GM12878 (cell line): ENCODE results near the gene HAUS7. TPM values are rescaled to one million over a fixed set of nuclear protein-coding genes. Genes with fewer than 3 reads are reported as not detected.
A peak's percentile ranks its signal among the peaks of the same experiment; 100 is the strongest.

Experiments
- ATAC-seq: fragments of 200-7000 bp; cut with Tn5 transposase; 3 replicates; pipeline ENCODE4 v1.9.1; 2020; ENCODE audit warnings: mild to moderate bottlenecking, moderate library complexity
- BruUV-seq: library from RNA; stranded (reverse); fragments of 400-500 nt; replicated peaks from 2 replicates; lab custom pipeline; 2021; lab: Mats Ljungman, UMichigan
- CTCF ChIA-PET: fragments of 300-600 bp; sonication (Branson Sonifier 250); formaldehyde crosslinking; extraction: SDS; loops from one replicate; lab custom pipeline; 2021; ENCODE audit warnings: inconsistent platforms; lab: Yijun Ruan, JAX
- POLR2A ChIA-PET: fragments of 350-600 bp; formaldehyde crosslinking; extraction: SDS; loops from one replicate; lab custom pipeline; 2021; ENCODE audit warnings: inconsistent platforms; lab: Charles Lee
- RAD21 ChIA-PET: fragments of 300-600 bp; sonication (Branson Sonifier 250); formaldehyde crosslinking; loops from one replicate; lab custom pipeline; 2023; ENCODE audit warnings: antibody characterized with exemption; ENCODE audit not compliant: unreplicated experiment; lab: Charles Lee
- SMC1A ChIA-PET: fragments of 300-600 bp; sonication (Branson Sonifier 250); formaldehyde crosslinking; loops from one replicate; lab custom pipeline; 2023; ENCODE audit not compliant: unreplicated experiment, uncharacterized antibody; lab: Charles Lee
- DNase-seq: peaks from one replicate; pipeline ENCODE4 v3.0.0-alpha.2; 2011; ENCODE audit warnings: low read depth, low spot score
- FAIRE-seq: peaks from 3 replicates; lab custom pipeline; 2011; peaks lifted over from hg19 to GRCh38; lab: Jason Lieb, UNC
- H2AFZ ChIP-seq: 2 replicates; pipeline ENCODE4 v1.6.0; 2011; ENCODE audit warnings: low read depth, low read length, control low read depth; ENCODE audit not compliant: control insufficient read depth
- H3K27ac ChIP-seq: 2 replicates; pipeline ENCODE4 v1.5.1; 2011; ENCODE audit warnings: control low read depth; ENCODE audit not compliant: control insufficient read depth, insufficient read depth
- H3K27me3 ChIP-seq, 2 experiments: replicated peaks in 1 of 2; 2 replicates each; pipeline versions ENCODE4 v1.6.0 to v1.6.1; 2011; ENCODE audit warnings: low read length in 1 of 2; ENCODE audit not compliant: control insufficient read depth in 2 of 2, insufficient read depth in 2 of 2
- H3K36me3 ChIP-seq, 2 experiments: 2 replicates each; pipeline ENCODE4 v1.5.1; 2011; ENCODE audit warnings: low read length in 1 of 2; ENCODE audit not compliant: control insufficient read depth in 2 of 2, insufficient read depth in 2 of 2
- H3K4me1 ChIP-seq: 2 replicates; pipeline ENCODE4 v1.6.1; 2011; ENCODE audit warnings: mild to moderate bottlenecking, low read length, moderate library complexity, mixed read lengths; ENCODE audit not compliant: control insufficient read depth, insufficient read depth
- H3K4me2 ChIP-seq: 2 replicates; pipeline ENCODE4 v1.6.0; 2011; ENCODE audit warnings: control low read depth; ENCODE audit not compliant: control insufficient read depth, insufficient read depth
- H3K4me3 ChIP-seq: fragments of 200-600 bp; sonication (generic); 2 replicates; pipeline ENCODE4 v1.5.1; 2016
- H3K79me2 ChIP-seq: 2 replicates; pipeline ENCODE4 v1.6.0; 2011; ENCODE audit warnings: low read length; ENCODE audit not compliant: control insufficient read depth, insufficient read depth
- H3K9ac ChIP-seq: 2 replicates; pipeline ENCODE4 v1.8.0; 2011; ENCODE audit warnings: low read length, control low read depth, mixed read lengths; ENCODE audit not compliant: control insufficient read depth, insufficient read depth
- H3K9me3 ChIP-seq: replicated peaks from 3 replicates; pipeline ENCODE4 v1.5.1; 2011; ENCODE audit warnings: mild to moderate bottlenecking, low read length; ENCODE audit not compliant: control insufficient read depth, insufficient read depth
- H4K20me1 ChIP-seq: 2 replicates; pipeline ENCODE4 v1.6.0; 2011; ENCODE audit not compliant: control insufficient read depth, insufficient read depth
- BCL3 ChIP-seq: IDR thresholded peaks from 2 replicates; pipeline ENCODE4 v1.6.1; 2011; ENCODE audit warnings: borderline replicate concordance, low read depth, mild to moderate bottlenecking, moderate library complexity, low read length; ENCODE audit not compliant: insufficient read depth, poor library complexity, severe bottlenecking
- CTCF ChIP-seq, 3 experiments: IDR thresholded peaks in 2 of 3; conservative IDR thresholded peaks in 1 of 3; 2 replicates each; pipeline ENCODE4 v1.5.1; 2011; ENCODE audit warnings: low read depth in 3 of 3, low read length in 3 of 3, mild to moderate bottlenecking in 3 of 3, control low read depth in 2 of 3, moderate library complexity in 2 of 3, inconsistent platforms in 1 of 3, mixed read lengths in 1 of 3; ENCODE audit not compliant: control insufficient read depth in 2 of 3, insufficient read depth in 1 of 3; ENCODE audit errors: extremely low read depth in 1 of 3
- HDAC2 ChIP-seq: fragments of 200-600 bp; sonication (generic); IDR thresholded peaks from 2 replicates; pipeline ENCODE4 v1.6.1; 2017
- PBX3 ChIP-seq: IDR thresholded peaks from 2 replicates; pipeline ENCODE4 v1.6.1; 2011; ENCODE audit warnings: mild to moderate bottlenecking, low read depth, low read length, moderate library complexity; ENCODE audit not compliant: insufficient replicate concordance
- ZBED1 ChIP-seq: IDR thresholded peaks from 2 replicates; pipeline ENCODE4 v1.6.1; 2016; ENCODE audit warnings: borderline replicate concordance
- ZBTB11 ChIP-seq: fragments of 450-650 bp; formaldehyde crosslinking; IDR thresholded peaks from 2 replicates; pipeline ENCODE4 v1.5.0; 2022; ENCODE audit warnings: mild to moderate bottlenecking, missing genetic modification characterization
- WGBS: methylation state at CpG from one replicate; pipeline ENCODE4 v1.1.6; 2016; ENCODE audit warnings: low lambda C conversion rate; ENCODE audit not compliant: insufficient replicate concordance, insufficient coverage; ENCODE audit errors: missing lambda C conversion rate; 5-methylcytosine and 5-hydroxymethylcytosine counted together
- in situ Hi-C: fragments of 300-500 bp; cut with MboI; formaldehyde crosslinking; loops from 9 replicates; pipeline ENCODE4 v1.14.3; 2018; ENCODE audit warnings: mixed read lengths
- intact Hi-C: fragments of 100-400 bp; cut with micrococcal nuclease; formaldehyde crosslinking; loops from one replicate; pipeline ENCODE4 v1.14.2; 2022; ENCODE audit not compliant: unreplicated experiment
- polyA plus RNA-seq, 11 experiments: library from polyadenylated mRNA; depleted of rRNA in 4 of 11; unstranded in 6 of 11; stranded (reverse) in 5 of 11; fragments of >200 nt; fragmentation: Nextera tagmentation in 4 of 11; fragmentation: Illumina TruSeq in 1 of 11; extraction: Ambion mirVana in 4 of 11; extraction: Trizol in 1 of 11; gene quantifications; 1 replicate in 1 of 11; 2 replicates in 10 of 11; pipeline versions ENCODE4 v1.2.1 to v1.2.3, GENCODE V29; 2011 to 2016; ENCODE audit warnings: inconsistent platforms in 2 of 11, missing spikeins in 2 of 11, low read depth in 1 of 11
- total RNA-seq, 4 experiments: library from RNA; depleted of rRNA in 3 of 4; stranded (reverse); fragments of >200 nt in 3 of 4; fragmentation: Illumina TruSeq in 1 of 4; extraction: Trizol in 1 of 4; gene quantifications; 2 replicates each; pipeline versions ENCODE4 v1.2.1 to v1.2.3, GENCODE V29; 2013 to 2021

Gene HAUS7
- total and polyA plus RNA-seq, 10 of the 15 experiments (the other 5 are each of a cell fraction or from before 2014, with no cell fraction given) = 6.7 to 63.3 (median 24.1) TPM

GRCh38 chrX:153500676-153501280 lies 30.4 kb upstream of the HAUS7 start:
- CTCF ChIA-PET = no interaction called here
- in situ Hi-C loops = loop anchor here (10.0 kb wide), 1 partner anchor 556 kb away; no protein-coding TSS in a partner anchor

More at GRCh38 chrX:153500676-153501280, 30.4 kb upstream of the HAUS7 start:
- ChIA-PET RAD21 (no interaction called here), SMC1A (no interaction called here), POLR2A (no interaction called here)
- H3K4me2 ChIP-seq = no peak overlapping the region
- no peak overlapping the region for H3K27ac ChIP-seq
- no peaks in the 10 kb centered on the region for H3K79me2 ChIP-seq
- no peaks in the 10 kb centered on the region for H3K27me3 ChIP-seq
- H3K36me3 ChIP-seq = no peaks in the 10 kb centered on the region
- intact Hi-C loops = no loop called here
- no peak overlapping the region for H3K4me3 ChIP-seq
- H3K4me1 ChIP-seq = no peaks in the 10 kb centered on the region
- no peaks in the 10 kb centered on the region; the same call in 2 of the 3 replicates for H3K9me3 ChIP-seq
- 67% methylated on average over 9 of the region's 9 CpGs for WGBS
- no peak overlapping the region for H3K9ac ChIP-seq
- H2AFZ ChIP-seq = no peak overlapping the region
- FAIRE-seq (no peak), DNase-seq (no peak), ATAC-seq (no peak)
- H4K20me1 ChIP-seq = no peaks in the 10 kb centered on the region
- no TSS peak for BruUV-seq
- peak; percentile 1 for TF ChIP-seq PBX3
- TF ChIP-seq BCL3 = peak; percentile 29
- TF ChIP-seq CTCF (IDR thresholded peaks at IDR 0.05 in 2 of 3, conservative IDR thresholded peaks at IDR 0.05 in 1 of 3; ENCODE audit: control insufficient read depth in 2 of 3, extremely low read depth in 1 of 3, insufficient read depth in 1 of 3, low read depth in 3 of 3, low read length in 3 of 3) = no peak
- no peak for TF ChIP-seq ZBTB11
- TF ChIP-seq ZBED1 = no peak
- TF ChIP-seq HDAC2 = no peak
